ENCODE results near the gene CAPRIN1.
"Not testable (repeated sequence)": the region's sequence is repeated elsewhere in the genome, so short reads cannot be mapped to it uniquely, and the experiment has no call there.

Gene CAPRIN1

DNA sequence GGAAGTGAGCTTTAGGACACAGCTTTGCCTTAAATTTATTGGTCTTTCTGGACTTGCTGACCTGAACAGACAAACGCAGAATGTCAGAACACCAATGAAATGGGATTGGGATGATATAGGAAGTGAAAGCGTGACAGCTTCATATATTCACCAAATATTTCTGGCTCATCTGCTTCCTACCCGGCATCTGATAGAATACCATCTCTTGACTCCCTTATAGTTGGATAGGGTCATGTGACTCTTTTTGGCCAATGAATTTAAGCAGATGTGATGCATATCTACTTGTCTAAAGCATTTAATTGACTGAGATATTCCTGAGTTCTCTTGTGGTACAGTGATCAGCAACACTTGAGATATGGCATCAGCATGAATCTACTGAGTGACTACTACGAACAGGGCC is 2.5 kb upstream of the CAPRIN1 start:
- H3K4me1 ChIP-seq (ENCODE audit: control insufficient read depth in 1 of 2, insufficient read depth in 2 of 2, low read length in 2 of 2), result peaks cover 4 to 6% of the 10 kb centered on the region in 2 donors
- H3K36me3 ChIP-seq (ENCODE audit: control insufficient read depth in 1 of 2, insufficient read depth in 2 of 2, low read length in 2 of 2), result no peaks in the 10 kb centered on the region
- no peak overlapping the region for H3K4me3 ChIP-seq (ENCODE audit: low read depth in 1 of 2, low read length in 2 of 2)
- no peaks in the 10 kb centered on the region for H3K9me3 ChIP-seq (ENCODE audit: control insufficient read depth in 1 of 2, low read length in 2 of 2)
- no peaks in the 10 kb centered on the region for H3K27me3 ChIP-seq (ENCODE audit: control insufficient read depth in 1 of 2, insufficient read depth in 2 of 2, low read length in 2 of 2)
- H3K27ac ChIP-seq (ENCODE audit: low read depth, low read length), result no peak overlapping the region
- no peak overlapping the region for H3K9ac ChIP-seq (ENCODE audit: low read depth in 1 of 2, low read length in 2 of 2)

DNA sequence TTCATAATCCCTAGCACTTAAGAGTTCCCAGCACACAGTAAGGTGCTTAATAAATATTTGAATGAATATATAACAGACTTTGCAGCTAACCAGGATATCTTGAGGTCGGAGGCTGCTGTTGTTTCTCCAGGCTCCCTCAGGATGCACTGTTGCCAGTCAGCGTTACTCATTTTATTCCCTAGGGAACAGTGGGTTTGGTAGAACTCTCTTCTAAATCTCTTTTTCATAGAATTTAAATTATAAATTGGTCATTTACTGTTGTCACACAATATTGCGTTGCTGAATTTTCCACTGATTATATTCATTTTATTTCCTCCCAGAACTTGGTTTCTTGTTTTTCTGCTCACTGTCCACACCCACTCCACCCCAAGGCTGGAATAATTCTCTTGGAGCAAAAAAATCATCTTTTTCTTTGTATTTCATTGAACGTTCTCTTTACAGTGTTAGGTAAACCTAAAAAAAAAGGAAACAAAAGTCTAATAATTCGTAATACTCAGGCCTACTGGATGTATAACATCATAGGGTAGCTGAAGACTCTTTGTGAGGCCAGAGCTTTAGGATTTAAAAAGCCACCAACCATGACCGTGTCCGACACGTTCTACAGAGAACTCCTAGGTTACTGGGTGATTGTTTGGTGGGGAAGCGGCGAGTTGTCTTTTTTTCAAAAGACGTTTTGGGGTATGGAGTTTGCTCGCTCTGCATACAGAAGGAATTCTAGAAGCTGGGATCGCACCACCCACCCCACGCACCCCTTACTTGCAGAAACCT is 766 bp upstream of the CAPRIN1 start:
- H3K36me3 ChIP-seq (ENCODE audit: control insufficient read depth in 1 of 2, insufficient read depth in 2 of 2, low read length in 2 of 2), result peaks cover 0 to 4% of the 10 kb centered on the region in 2 donors
- peak overlapping the region; percentile 99 for H3K27ac ChIP-seq (ENCODE audit: low read depth, low read length)
- H3K9me3 ChIP-seq (ENCODE audit: control insufficient read depth in 1 of 2, low read length in 2 of 2), result no peaks in the 10 kb centered on the region
- peak overlapping the region; percentile 82 to 95 for H3K4me3 ChIP-seq (ENCODE audit: low read depth in 1 of 2, low read length in 2 of 2)
- no peaks in the 10 kb centered on the region for H3K27me3 ChIP-seq (ENCODE audit: control insufficient read depth in 1 of 2, insufficient read depth in 2 of 2, low read length in 2 of 2)
- peaks cover 10 to 20% of the 10 kb centered on the region in 2 donors for H3K4me1 ChIP-seq (ENCODE audit: control insufficient read depth in 1 of 2, insufficient read depth in 2 of 2, low read length in 2 of 2)
- H3K9ac ChIP-seq (ENCODE audit: low read depth in 1 of 2, low read length in 2 of 2), result peak overlapping the region; percentile 40 to 81

DNA sequence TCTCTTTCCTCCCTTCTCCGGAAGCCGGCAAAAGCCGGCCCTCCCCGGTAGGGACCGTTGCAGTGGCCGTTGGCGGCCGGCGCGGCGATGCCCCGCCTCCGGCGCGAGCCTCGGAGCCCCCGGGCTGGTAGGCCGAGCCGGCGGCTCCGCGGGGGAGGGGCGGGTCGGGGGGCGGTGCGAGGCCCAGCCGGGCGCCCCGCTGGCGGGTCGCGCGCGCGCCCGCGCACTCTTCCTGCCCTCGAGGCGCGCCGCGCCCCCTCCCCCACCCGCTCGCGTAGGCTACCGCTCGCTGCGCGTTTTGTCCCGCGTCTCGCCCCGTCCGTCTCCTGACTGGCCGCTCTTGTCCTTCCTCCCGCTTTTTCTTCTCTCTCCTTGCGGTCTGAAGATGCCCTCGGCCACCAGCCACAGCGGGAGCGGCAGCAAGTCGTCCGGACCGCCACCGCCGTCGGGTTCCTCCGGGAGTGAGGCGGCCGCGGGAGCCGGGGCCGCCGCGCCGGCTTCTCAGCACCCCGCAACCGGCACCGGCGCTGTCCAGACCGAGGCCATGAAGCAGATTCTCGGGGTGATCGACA is 591 bp downstream of the CAPRIN1 start:
- Histone ChIP-seq H3K27me3 (ENCODE audit: control insufficient read depth in 1 of 2, insufficient read depth in 2 of 2, low read length in 2 of 2) (no peaks in the 10 kb centered on the region), H3K36me3 (ENCODE audit: control insufficient read depth in 1 of 2, insufficient read depth in 2 of 2, low read length in 2 of 2) (peaks cover 0 to 4% of the 10 kb centered on the region in 2 donors), H3K9me3 (ENCODE audit: control insufficient read depth in 1 of 2, low read length in 2 of 2) (no peaks in the 10 kb centered on the region), H3K27ac (ENCODE audit: low read depth, low read length) (peak overlapping the region; percentile 99), H3K4me1 (ENCODE audit: control insufficient read depth in 1 of 2, insufficient read depth in 2 of 2, low read length in 2 of 2) (peaks cover 23 to 32% of the 10 kb centered on the region in 2 donors), H3K9ac (ENCODE audit: low read depth in 1 of 2, low read length in 2 of 2) (peak overlapping the region; percentile 86 to 98), H3K4me3 (ENCODE audit: low read depth in 1 of 2, low read length in 2 of 2) (peak overlapping the region; percentile 89 to 95)

DNA sequence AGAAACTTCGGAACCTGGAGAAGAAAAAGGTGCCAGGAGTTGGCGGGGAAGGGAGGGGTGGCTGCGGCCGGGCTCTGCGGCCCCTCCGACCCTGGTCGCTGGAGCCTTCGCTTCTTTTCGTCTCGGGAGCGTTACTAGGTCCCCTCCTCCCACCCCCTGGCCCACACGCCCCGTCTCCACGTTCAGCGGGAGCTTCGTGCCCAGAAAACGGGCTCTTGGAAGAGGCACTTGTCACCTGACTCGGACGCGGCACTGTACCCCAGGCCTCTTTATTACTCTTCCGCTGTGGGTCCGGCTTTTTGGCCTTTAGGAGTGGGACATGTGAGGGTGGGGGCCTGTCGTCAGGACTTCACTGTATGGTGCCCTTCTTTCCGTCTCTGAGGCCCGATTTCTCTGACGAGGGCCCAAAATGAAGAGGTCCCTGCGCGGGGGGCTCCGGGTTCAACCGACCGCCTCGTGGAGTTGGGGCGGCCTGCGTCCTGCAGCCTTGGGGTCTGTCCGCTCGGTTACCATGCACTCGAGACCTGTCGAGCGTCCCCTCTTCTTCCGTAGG is 1.2 kb downstream of the CAPRIN1 start:
- H3K27me3 ChIP-seq (ENCODE audit: control insufficient read depth in 1 of 2, insufficient read depth in 2 of 2, low read length in 2 of 2), result no peaks in the 10 kb centered on the region
- peak overlapping the region; percentile 89 to 95 for H3K4me3 ChIP-seq (ENCODE audit: low read depth in 1 of 2, low read length in 2 of 2)
- no peaks in the 10 kb centered on the region for H3K9me3 ChIP-seq (ENCODE audit: control insufficient read depth in 1 of 2, low read length in 2 of 2)
- H3K9ac ChIP-seq (ENCODE audit: low read depth in 1 of 2, low read length in 2 of 2), result peak overlapping the region; percentile 86 to 98
- peaks cover 0 to 4% of the 10 kb centered on the region in 2 donors for H3K36me3 ChIP-seq (ENCODE audit: control insufficient read depth in 1 of 2, insufficient read depth in 2 of 2, low read length in 2 of 2)
- peaks cover 26 to 33% of the 10 kb centered on the region in 2 donors for H3K4me1 ChIP-seq (ENCODE audit: control insufficient read depth in 1 of 2, insufficient read depth in 2 of 2, low read length in 2 of 2)
- H3K27ac ChIP-seq (ENCODE audit: low read depth, low read length), result peak overlapping the region; percentile 86

DNA sequence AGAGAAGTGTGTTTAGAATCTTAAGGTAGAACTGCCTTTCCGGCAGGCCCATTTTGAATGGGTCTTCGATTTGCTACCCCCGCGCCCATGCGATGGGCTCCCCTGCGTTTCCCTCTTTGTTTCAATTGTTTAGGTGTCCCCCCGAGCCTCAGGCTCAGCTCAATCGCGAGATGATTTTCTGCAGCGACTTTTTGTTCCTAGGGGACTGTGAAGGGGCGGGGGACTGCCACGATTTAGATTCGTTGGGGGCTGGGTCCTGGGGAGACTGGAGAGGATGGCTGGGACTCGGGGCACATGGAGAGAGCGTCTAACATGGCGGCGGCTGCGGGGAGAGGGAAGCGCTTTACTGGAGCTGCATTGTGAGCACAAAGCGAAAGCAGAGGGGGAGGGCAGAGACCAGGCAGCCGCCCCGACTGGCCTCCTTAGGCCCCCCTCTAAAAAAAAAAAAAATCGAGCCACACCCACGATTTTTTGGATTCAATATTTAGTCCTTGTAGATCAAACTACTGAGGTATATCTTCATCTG is 1.7 kb downstream of the CAPRIN1 start:
- Histone ChIP-seq H3K9me3 (ENCODE audit: control insufficient read depth in 1 of 2, low read length in 2 of 2) (no peaks in the 10 kb centered on the region), H3K4me3 (ENCODE audit: low read depth in 1 of 2, low read length in 2 of 2) (peak overlapping the region; percentile 89 to 95), H3K9ac (ENCODE audit: low read depth in 1 of 2, low read length in 2 of 2) (peak overlapping the region; percentile 86 to 98), H3K27ac (ENCODE audit: low read depth, low read length) (peak overlapping the region; percentile 86), H3K36me3 (ENCODE audit: control insufficient read depth in 1 of 2, insufficient read depth in 2 of 2, low read length in 2 of 2) (peaks cover 0 to 4% of the 10 kb centered on the region in 2 donors), H3K27me3 (ENCODE audit: control insufficient read depth in 1 of 2, insufficient read depth in 2 of 2, low read length in 2 of 2) (no peaks in the 10 kb centered on the region), H3K4me1 (ENCODE audit: control insufficient read depth in 1 of 2, insufficient read depth in 2 of 2, low read length in 2 of 2) (peaks cover 26 to 33% of the 10 kb centered on the region in 2 donors)

DNA sequence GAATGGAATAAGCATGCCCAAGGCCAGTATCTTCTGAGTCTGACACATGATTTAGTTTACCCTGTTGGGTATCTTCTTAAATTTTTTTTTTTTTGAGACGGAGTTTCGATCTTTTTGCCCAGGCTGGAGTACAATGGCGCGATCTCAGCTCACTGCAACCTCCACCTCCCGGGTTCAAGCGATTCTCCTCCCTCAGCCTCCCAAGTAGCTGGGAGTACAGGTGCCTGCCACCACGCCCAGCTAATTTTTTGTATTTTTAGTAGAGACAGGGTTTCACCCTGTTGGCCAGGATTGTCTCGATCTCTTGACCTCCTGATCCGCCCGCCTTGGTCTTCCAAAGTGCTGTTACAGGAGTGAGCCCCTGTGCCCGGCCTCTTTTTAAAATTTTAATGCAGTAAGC is 2.8 kb downstream of the CAPRIN1 start:
- not testable (repeated sequence) for H3K27ac ChIP-seq (ENCODE audit: low read depth, low read length); H3K9ac ChIP-seq (ENCODE audit: low read depth in 1 of 2, low read length in 2 of 2); H3K36me3 ChIP-seq (ENCODE audit: control insufficient read depth in 1 of 2, insufficient read depth in 2 of 2, low read length in 2 of 2); H3K27me3 ChIP-seq (ENCODE audit: control insufficient read depth in 1 of 2, insufficient read depth in 2 of 2, low read length in 2 of 2); H3K9me3 ChIP-seq (ENCODE audit: control insufficient read depth in 1 of 2, low read length in 2 of 2)
- peaks cover 33 to 34% of the 10 kb centered on the region in 2 donors for H3K4me1 ChIP-seq (ENCODE audit: control insufficient read depth in 1 of 2, insufficient read depth in 2 of 2, low read length in 2 of 2)
- peak overlapping the region; percentile 89 to 95 for H3K4me3 ChIP-seq (ENCODE audit: low read depth in 1 of 2, low read length in 2 of 2)

DNA sequence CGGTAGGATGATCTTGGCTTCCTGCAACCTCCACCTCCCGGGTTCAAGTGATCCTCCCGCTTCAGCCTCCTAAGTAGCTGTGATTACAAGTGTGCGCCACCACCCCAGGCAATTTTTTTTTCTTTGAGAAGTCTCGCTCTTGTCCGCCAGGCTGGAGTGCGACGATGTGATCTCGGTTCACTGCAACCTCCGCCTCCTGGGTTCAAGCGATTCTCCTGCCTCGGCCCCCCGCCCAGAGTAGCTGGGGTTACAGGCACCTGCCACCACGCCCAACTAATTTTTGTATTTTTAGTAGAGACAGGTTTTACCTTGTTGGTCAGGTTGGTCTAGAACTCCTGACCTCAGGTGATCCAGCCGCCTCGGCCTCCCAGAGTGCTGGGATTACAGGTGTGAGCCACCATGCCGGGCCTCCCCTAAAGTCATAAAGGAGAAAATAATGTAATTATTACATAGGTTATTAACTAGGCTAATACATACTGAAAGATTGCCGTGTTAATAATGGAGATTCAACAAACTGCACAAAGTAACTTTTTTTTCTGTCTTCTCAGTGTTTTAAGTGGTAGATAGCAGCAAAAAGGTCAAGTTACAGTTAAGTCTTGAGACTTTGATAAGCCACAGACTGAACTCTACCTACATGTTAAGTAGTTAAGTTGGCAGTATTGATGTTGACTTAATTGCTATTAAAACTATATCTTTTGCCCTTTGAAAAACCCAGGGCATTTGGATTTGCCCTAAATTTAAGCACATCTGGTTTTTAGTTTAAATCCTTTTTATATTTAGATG is 3.9 kb downstream of the CAPRIN1 start:
- Histone ChIP-seq H3K36me3 (ENCODE audit: control insufficient read depth in 1 of 2, insufficient read depth in 2 of 2, low read length in 2 of 2) (peaks cover 4 to 6% of the 10 kb centered on the region in 2 donors), H3K27ac (ENCODE audit: low read depth, low read length) (no peak overlapping the region), H3K9ac (ENCODE audit: low read depth in 1 of 2, low read length in 2 of 2) (peak overlapping the region in 1 of 2 donors; percentile 18), H3K27me3 (ENCODE audit: control insufficient read depth in 1 of 2, insufficient read depth in 2 of 2, low read length in 2 of 2) (no peaks in the 10 kb centered on the region), H3K9me3 (ENCODE audit: control insufficient read depth in 1 of 2, low read length in 2 of 2) (no peaks in the 10 kb centered on the region), H3K4me1 (ENCODE audit: control insufficient read depth in 1 of 2, insufficient read depth in 2 of 2, low read length in 2 of 2) (peaks cover 33 to 34% of the 10 kb centered on the region in 2 donors), H3K4me3 (ENCODE audit: low read depth in 1 of 2, low read length in 2 of 2) (peak overlapping the region; percentile 13 to 16)

DNA sequence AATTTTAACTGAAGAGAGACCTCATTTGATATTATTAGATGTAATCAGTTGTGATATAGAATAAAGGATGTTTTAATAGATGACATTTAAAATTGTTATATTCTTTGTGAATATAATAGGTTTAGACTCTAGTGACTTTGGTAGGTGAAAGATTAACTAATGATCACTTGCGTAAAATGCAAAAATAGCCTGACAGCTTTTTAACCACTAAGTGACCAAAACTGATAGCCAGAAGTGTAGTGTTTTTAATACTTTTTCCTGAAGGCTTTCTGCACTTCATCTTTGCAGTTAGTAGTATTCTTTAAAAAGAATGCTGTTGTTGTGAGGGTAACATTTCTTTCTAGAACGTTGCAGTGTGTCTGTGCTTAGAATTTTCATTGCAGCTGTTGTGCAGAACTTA is 5.1 kb downstream of the CAPRIN1 start:
- Histone ChIP-seq H3K36me3 (ENCODE audit: control insufficient read depth in 1 of 2, insufficient read depth in 2 of 2, low read length in 2 of 2) (peaks cover 6 to 12% of the 10 kb centered on the region in 2 donors), H3K27ac (ENCODE audit: low read depth, low read length) (no peak overlapping the region), H3K4me3 (ENCODE audit: low read depth in 1 of 2, low read length in 2 of 2) (peak overlapping the region; percentile 7 to 40), H3K9me3 (ENCODE audit: control insufficient read depth in 1 of 2, low read length in 2 of 2) (no peaks in the 10 kb centered on the region), H3K4me1 (ENCODE audit: control insufficient read depth in 1 of 2, insufficient read depth in 2 of 2, low read length in 2 of 2) (peaks cover 28 to 30% of the 10 kb centered on the region in 2 donors), H3K9ac (ENCODE audit: low read depth in 1 of 2, low read length in 2 of 2) (no peak overlapping the region), H3K27me3 (ENCODE audit: control insufficient read depth in 1 of 2, insufficient read depth in 2 of 2, low read length in 2 of 2) (no peaks in the 10 kb centered on the region)

DNA sequence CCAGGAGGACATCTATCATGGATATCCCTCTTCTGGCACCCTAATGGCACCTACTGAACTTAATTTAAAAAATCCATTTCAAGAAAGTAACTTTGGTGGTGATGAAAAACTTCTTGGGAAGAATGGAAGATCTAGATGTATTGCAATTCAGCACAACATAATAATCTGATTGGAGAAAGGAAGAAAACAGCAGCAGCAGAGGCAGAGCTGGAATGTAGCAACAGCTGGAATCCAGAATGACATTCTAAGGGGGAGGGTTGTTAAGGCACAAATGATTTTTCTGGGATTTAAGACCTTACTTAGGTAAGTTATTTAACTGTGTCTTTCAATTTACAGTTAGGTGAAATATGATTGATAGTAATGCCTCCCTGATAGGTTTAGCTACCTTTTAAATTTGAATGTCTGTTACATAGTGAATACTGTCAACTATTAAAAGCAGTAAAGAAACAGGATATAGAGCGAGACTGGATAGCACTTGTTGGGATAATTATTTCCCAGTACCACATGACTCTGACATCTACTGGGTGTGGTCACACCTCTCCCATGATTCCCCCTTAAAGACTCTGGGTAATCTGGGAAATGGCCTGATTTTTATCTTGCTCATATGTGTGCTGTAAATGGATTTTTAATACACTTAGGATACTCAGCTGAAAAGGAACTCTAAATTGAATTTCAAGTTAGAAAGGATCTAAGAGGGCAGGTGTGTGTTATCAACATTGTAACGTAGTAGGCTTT is 11.7 kb downstream of the CAPRIN1 start:
- Histone ChIP-seq H3K36me3 (ENCODE audit: control insufficient read depth in 1 of 2, insufficient read depth in 2 of 2, low read length in 2 of 2) (peaks cover 18 to 25% of the 10 kb centered on the region in 2 donors), H3K4me1 (ENCODE audit: control insufficient read depth in 1 of 2, insufficient read depth in 2 of 2, low read length in 2 of 2) (peaks cover 11 to 33% of the 10 kb centered on the region in 2 donors), H3K27ac (ENCODE audit: low read depth, low read length) (no peak overlapping the region), H3K9ac (ENCODE audit: low read depth in 1 of 2, low read length in 2 of 2) (no peak overlapping the region), H3K27me3 (ENCODE audit: control insufficient read depth in 1 of 2, insufficient read depth in 2 of 2, low read length in 2 of 2) (no peaks in the 10 kb centered on the region), H3K9me3 (ENCODE audit: control insufficient read depth in 1 of 2, low read length in 2 of 2) (no peaks in the 10 kb centered on the region), H3K4me3 (ENCODE audit: low read depth in 1 of 2, low read length in 2 of 2) (no peak overlapping the region)

All from duodenal mucosa (tissue), 2 donors.